Gastrocnemius medialis (tissue), 4 donors: Measurements from ENCODE around the gene XYLT1. TPM values are rescaled to one million over a fixed set of nuclear protein-coding genes. Genes with fewer than 3 reads are reported as not detected.

Experiments
- ATAC-seq, 2 donors: fragments of 150-250 bp; one replicate each; pipeline ENCODE4 v1.9.1; 2016
- DNase-seq, 2 donors: peaks; one replicate each; pipeline ENCODE4 v3.0.0-alpha.2; 2019
- H3K27ac ChIP-seq, 4 donors: fragments of 200-600 bp; sonication (generic); 1 replicate in 1 of 4; 2 replicates in 3 of 4; pipeline ENCODE4 v1.5.1; 2016 to 2018; ENCODE audit warnings: mild to moderate bottlenecking in 2 of 4, moderate library complexity in 1 of 4
- H3K27me3 ChIP-seq, 3 donors: fragments of 200-600 bp; sonication (generic) in 2 of 3; 1 replicate in 1 of 3; 2 replicates in 2 of 3; pipeline versions ENCODE4 v1.5.1 to v1.6.0; 2016 to 2019; ENCODE audit warnings: mild to moderate bottlenecking in 1 of 3, moderate library complexity in 1 of 3
- H3K36me3 ChIP-seq, 2 donors: fragments of 200-600 bp; sonication (generic) in 1 of 2; one replicate each; pipeline ENCODE4 v1.5.1; 2017 to 2018
- H3K4me1 ChIP-seq, 2 donors: fragments of 200-600 bp; sonication (generic) in 1 of 2; one replicate each; pipeline ENCODE4 v1.5.1; 2016 to 2017; ENCODE audit warnings: mild to moderate bottlenecking in 2 of 2
- H3K4me3 ChIP-seq, 4 donors: fragments of 200-600 bp; sonication (generic) in 3 of 4; 1 replicate in 1 of 4; 2 replicates in 3 of 4; pipeline ENCODE4 v1.5.1; 2016 to 2019; ENCODE audit warnings: mild to moderate bottlenecking in 2 of 4
- H3K9me3 ChIP-seq, 3 donors: fragments of 200-600 bp; sonication (generic) in 2 of 3; 1 replicate in 1 of 3; 2 replicates in 2 of 3; pipeline ENCODE4 v1.5.1; 2016 to 2019
- CTCF ChIP-seq, 5 experiments: fragments of 450-650 bp in 3 of 5; fragments of 200-600 bp in 2 of 5; sonication (generic) in 2 of 5; IDR thresholded peaks in 4 of 5; conservative IDR thresholded peaks in 1 of 5; 1 replicate in 4 of 5; 2 replicates in 1 of 5; pipeline ENCODE4 v1.5.1; 2016 to 2019; ENCODE audit warnings: antibody characterized with exemption in 5 of 5, mild to moderate bottlenecking in 3 of 5, moderate library complexity in 3 of 5
- POLR2A ChIP-seq, 2 donors: fragments of 450-650 bp; IDR thresholded peaks; one replicate each; pipeline ENCODE4 v1.6.1; 2017; ENCODE audit warnings: antibody characterized with exemption in 2 of 2, mild to moderate bottlenecking in 2 of 2, moderate library complexity in 2 of 2
- in situ Hi-C, 4 donors: fragments of 200-750 bp; cut with MboI; loops; one replicate each; pipeline versions ENCODE4 v1.15.0 to v1.8.0; 2017; ENCODE audit warnings: low sequenced_read_pairs in 4 of 4
- intact Hi-C: fragments of 100-400 bp; cut with DNase I; formaldehyde crosslinking; loops from one replicate; pipeline ENCODE4 v1.15.1; 2023; ENCODE audit warnings: low total_unique reads
- total RNA-seq, 4 donors: library from RNA; depleted of rRNA; stranded (reverse); fragments of >200 nt; gene quantifications; one replicate each; pipeline versions ENCODE4 v1.1.0 to v1.2.3, GENCODE V29; 2016

The XYLT1 gene
- total RNA-seq, 4 donors from 2014 or later: 0.87 to 7.9 (median 1.4) TPM

- TF ChIP-seq CTCF (IDR thresholded peaks at IDR 0.05 in 4 of 5, conservative IDR thresholded peaks at IDR 0.05 in 1 of 5): no peak
- no peak for TF ChIP-seq POLR2A (IDR thresholded peaks at IDR 0.05)
- Histone ChIP-seq H3K4me3 (no peak overlapping the region), H3K4me1 (no peaks in the 10 kb centered on the region), H3K9me3 (no peaks in the 10 kb centered on the region), H3K36me3 (no peaks in the 10 kb centered on the region), H3K27me3 (no peaks in the 10 kb centered on the region), H3K27ac (no peak overlapping the region)
- intact Hi-C loops (no loop called here), in situ Hi-C loops (no loop called here)
- DNase-seq: no peak
- ATAC-seq: no peak
These were observed 391.7 kb downstream of the XYLT1 start for GRCh38 chr16:17078931-17079631.

- Histone ChIP-seq H3K27me3 (no peaks in the 10 kb centered on the region), H3K36me3 (no peaks in the 10 kb centered on the region), H3K4me1 (no peaks in the 10 kb centered on the region), H3K27ac (no peak overlapping the region), H3K4me3 (no peak overlapping the region), H3K9me3 (no peaks in the 10 kb centered on the region)
- intact Hi-C loops: no loop called here
- TF ChIP-seq POLR2A (IDR thresholded peaks at IDR 0.05) (no peak), CTCF (IDR thresholded peaks at IDR 0.05 in 4 of 5, conservative IDR thresholded peaks at IDR 0.05 in 1 of 5) (no peak)
- in situ Hi-C loops: no loop called here
- DNase-seq (no peak), ATAC-seq (no peak)
These were observed 393.8 kb downstream of the XYLT1 start for GRCh38 chr16:17076818-17077498.

GRCh38 chr16:17076092-17076754 lies 394.5 kb downstream of the XYLT1 start:
- no peak for ATAC-seq
- TF ChIP-seq CTCF (IDR thresholded peaks at IDR 0.05 in 4 of 5, conservative IDR thresholded peaks at IDR 0.05 in 1 of 5) (no peak), POLR2A (IDR thresholded peaks at IDR 0.05) (no peak)
- no peaks in the 10 kb centered on the region for H3K27me3 ChIP-seq
- no peaks in the 10 kb centered on the region for H3K4me1 ChIP-seq
- DNase-seq: no peak
- intact Hi-C loops (no loop called here), in situ Hi-C loops (no loop called here)
- no peak overlapping the region for H3K4me3 ChIP-seq
- no peaks in the 10 kb centered on the region for H3K36me3 ChIP-seq
- no peak overlapping the region for H3K27ac ChIP-seq
- H3K9me3 ChIP-seq: no peaks in the 10 kb centered on the region

- no peaks in the 10 kb centered on the region for H3K4me1 ChIP-seq
- intact Hi-C loops: no loop called here
- in situ Hi-C loops: no loop called here
- H3K9me3 ChIP-seq: no peaks in the 10 kb centered on the region
- ATAC-seq (no peak), DNase-seq (no peak)
- H3K36me3 ChIP-seq: no peaks in the 10 kb centered on the region
- no peak overlapping the region for H3K27ac ChIP-seq
- TF ChIP-seq CTCF (IDR thresholded peaks at IDR 0.05 in 4 of 5, conservative IDR thresholded peaks at IDR 0.05 in 1 of 5) (no peak), POLR2A (IDR thresholded peaks at IDR 0.05) (no peak)
- H3K27me3 ChIP-seq: peaks cover 0 to 5% (median 0%) of the 10 kb centered on the region in 3 donors
- no peak overlapping the region for H3K4me3 ChIP-seq
These were observed 398.7 kb downstream of the XYLT1 start for GRCh38 chr16:17072104-17072503.
